HG03066 (cell line): ENCODE measurements around the gene ADCY5.

Source experiments
- ATAC-seq: cut with Tn5 transposase; IDR thresholded peaks from one replicate; pipeline ENCODE4 v1.9.1; 2021; ENCODE audit warnings: low read depth; ENCODE audit not compliant: unreplicated experiment

The ADCY5 gene

GRCh38 chr3:123372686-123373473, 76.0 kb downstream of the ADCY5 start:
- no peak for ATAC-seq

- no peak for ATAC-seq
Observed at GRCh38 chr3:123371859-123372685, 76.8 kb downstream of the ADCY5 start.

GRCh38 chr3:123371426-123371825, 77.5 kb downstream of the ADCY5 start:
- ATAC-seq, result no peak

GRCh38 chr3:123370819-123371218, 78.1 kb downstream of the ADCY5 start:
- no peak for ATAC-seq

- no peak for ATAC-seq
Observed at GRCh38 chr3:123369085-123369484, 79.8 kb downstream of the ADCY5 start.

- no peak for ATAC-seq
Observed at GRCh38 chr3:123367467-123368154, 81.3 kb downstream of the ADCY5 start.

- no peak for ATAC-seq
Observed at GRCh38 chr3:123365450-123366143, 83.3 kb downstream of the ADCY5 start.

GRCh38 chr3:123361071-123361470, 87.8 kb downstream of the ADCY5 start:
- no peak for ATAC-seq

GRCh38 chr3:123357275-123357674, 91.6 kb downstream of the ADCY5 start:
- ATAC-seq, result no peak

GRCh38 chr3:123353850-123354233, 95.0 kb downstream of the ADCY5 start:
- no peak for ATAC-seq

GRCh38 chr3:123353227-123353849, 95.6 kb downstream of the ADCY5 start:
- ATAC-seq, result no peak

GRCh38 chr3:123352134-123352554, 96.7 kb downstream of the ADCY5 start:
- ATAC-seq, result no peak

GRCh38 chr3:123351501-123351900, 97.4 kb downstream of the ADCY5 start:
- ATAC-seq, result no peak

GRCh38 chr3:123350971-123351370, 97.9 kb downstream of the ADCY5 start:
- no peak for ATAC-seq

- ATAC-seq, result no peak
Observed at GRCh38 chr3:123349566-123350435, 99.1 kb downstream of the ADCY5 start.

- no peak for ATAC-seq
Observed at GRCh38 chr3:123349201-123349535, 99.7 kb downstream of the ADCY5 start.

GRCh38 chr3:123348471-123349200, 100.3 kb downstream of the ADCY5 start:
- no peak for ATAC-seq

GRCh38 chr3:123347691-123348264, 101.1 kb downstream of the ADCY5 start:
- ATAC-seq, result no peak
